ENCODE data around the gene CDK5RAP1. TPM values are rescaled to one million over a fixed set of nuclear protein-coding genes. Genes with fewer than 3 reads are reported as not detected.
"Not testable (repeated sequence)": the region's sequence is repeated elsewhere in the genome, so short reads cannot be mapped to it uniquely, and the experiment has no call there.

The CDK5RAP1 gene
- total and polyA plus RNA-seq, 8 donors: 12.0 to 38.7 (median 19.6) TPM

DNA sequence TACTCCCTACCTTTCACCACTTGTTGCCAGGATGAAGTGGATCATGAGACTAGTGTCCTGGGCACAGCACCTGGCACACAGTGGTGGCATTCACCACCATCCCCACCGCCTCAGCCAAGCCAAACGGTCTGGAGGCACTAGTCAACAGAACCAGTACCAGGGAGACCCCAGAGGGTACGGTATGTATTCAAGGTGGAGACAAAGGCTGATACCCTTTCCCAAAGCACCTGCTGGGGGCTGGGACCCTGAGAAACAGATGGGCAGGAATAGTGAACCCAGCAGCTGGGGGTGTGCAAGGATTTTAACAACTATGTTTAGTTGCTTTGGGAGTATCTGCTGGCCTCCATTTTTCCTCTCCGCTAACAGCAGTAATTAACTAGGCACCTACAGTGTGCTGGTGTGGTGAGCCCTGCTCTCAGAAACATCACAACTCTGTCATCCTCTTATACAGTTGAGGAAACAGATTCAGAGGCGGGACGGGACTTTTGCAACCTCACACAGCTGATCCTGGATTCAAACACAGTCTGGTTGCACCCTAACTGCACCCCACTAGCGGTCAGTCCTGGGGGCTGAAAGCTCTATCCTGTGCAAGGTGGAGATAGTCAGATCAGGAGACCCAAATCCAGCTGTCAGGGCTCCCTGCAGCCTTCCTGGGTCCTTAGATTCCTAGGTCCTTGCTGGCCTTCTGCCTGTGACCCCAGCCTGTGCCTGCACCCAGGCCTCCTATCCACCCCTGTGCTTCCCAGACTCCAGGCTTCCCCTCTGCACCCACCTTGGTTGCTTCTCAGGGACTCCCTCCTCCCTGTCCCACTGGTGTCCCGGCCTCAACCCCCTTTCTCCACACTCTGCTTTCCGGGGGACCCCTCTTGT, 41.1 kb upstream of the CDK5RAP1 start:
- no peaks in the 10 kb centered on the region for H3K9me3 ChIP-seq
- no peak for DNase-seq
- 68 to 74% (median 68%) methylated on average over 9 of the region's 9 CpGs for WGBS, 5 donors
- intact Hi-C loops (cut with DNase I; ENCODE audit: low total_unique reads): no loop called here
- peaks cover 0 to 8% (median 0%) of the 10 kb centered on the region in 4 donors for H3K36me3 ChIP-seq
- no peak for TF ChIP-seq POLR2AphosphoS5 (IDR thresholded peaks at IDR 0.05)
- TF ChIP-seq POLR2A (IDR thresholded peaks at IDR 0.05): no peak
- no peak for TF ChIP-seq CTCF (IDR thresholded peaks at IDR 0.05)
- peaks cover 10 to 48% (median 34%) of the 10 kb centered on the region in 4 donors for H3K4me1 ChIP-seq
- H3K27ac ChIP-seq: peak overlapping the region in 3 of 5 donors; percentile 79 to 91 (median 88)
- no peaks in the 10 kb centered on the region for H3K27me3 ChIP-seq
- peak overlapping the region; percentile 68 to 89 (median 74) for H3K4me3 ChIP-seq

DNA sequence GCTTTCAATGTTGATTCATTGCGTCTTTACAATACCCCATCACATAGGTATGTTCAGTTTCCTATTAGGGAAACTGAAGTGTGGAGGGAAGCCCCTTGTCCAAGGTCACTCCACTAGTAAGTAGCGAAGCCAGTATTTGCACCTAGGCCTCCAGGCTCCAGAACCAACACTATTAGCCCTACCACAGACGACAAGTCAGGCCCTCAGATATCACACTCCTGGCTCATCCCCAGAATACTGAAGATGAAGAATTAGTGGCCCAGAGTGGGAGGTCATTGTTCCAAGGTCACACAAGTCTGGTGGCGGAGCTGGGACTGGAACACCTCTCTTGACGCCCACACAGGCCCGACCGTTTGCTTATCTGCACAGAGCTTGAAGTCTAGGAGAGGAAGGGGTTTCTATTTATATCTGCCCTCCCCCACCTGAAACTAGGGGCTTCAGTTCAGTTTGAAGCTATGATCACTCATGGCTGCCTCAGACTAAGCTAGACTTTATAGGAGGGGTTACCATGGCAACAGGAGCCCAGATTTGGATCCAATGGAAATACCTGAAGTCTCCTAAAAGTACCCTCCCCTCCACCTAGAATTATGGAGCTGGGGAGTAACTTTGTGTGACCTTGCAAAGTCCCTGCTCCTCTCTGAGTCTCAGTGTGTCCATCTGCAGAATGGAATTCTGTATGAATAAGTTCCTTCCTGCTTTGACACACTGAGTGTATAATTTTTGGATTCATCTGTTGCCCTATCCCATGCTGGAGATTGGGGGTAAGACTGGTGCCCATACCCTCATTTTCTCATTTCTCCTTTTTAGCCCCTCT, 40.0 kb upstream of the CDK5RAP1 start:
- H3K9me3 ChIP-seq: no peaks in the 10 kb centered on the region
- intact Hi-C loops (cut with DNase I; ENCODE audit: low total_unique reads): no loop called here
- DNase-seq: no peak
- TF ChIP-seq POLR2AphosphoS5 (IDR thresholded peaks at IDR 0.05): no peak
- no peak for TF ChIP-seq CTCF (IDR thresholded peaks at IDR 0.05)
- no peak for TF ChIP-seq EP300 (IDR thresholded peaks at IDR 0.05)
- no peak for TF ChIP-seq POLR2A (IDR thresholded peaks at IDR 0.05)
- H3K4me3 ChIP-seq: no peak overlapping the region
- 68 to 82% (median 73%) methylated on average over 7 of the region's 7 CpGs for WGBS, 5 donors
- peaks cover 0 to 8% (median 0%) of the 10 kb centered on the region in 4 donors for H3K36me3 ChIP-seq
- no peaks in the 10 kb centered on the region for H3K27me3 ChIP-seq
- peak overlapping the region in 1 of 5 donors; percentile 91 for H3K27ac ChIP-seq
- H3K4me1 ChIP-seq: peaks cover 10 to 49% (median 34%) of the 10 kb centered on the region in 4 donors

DNA sequence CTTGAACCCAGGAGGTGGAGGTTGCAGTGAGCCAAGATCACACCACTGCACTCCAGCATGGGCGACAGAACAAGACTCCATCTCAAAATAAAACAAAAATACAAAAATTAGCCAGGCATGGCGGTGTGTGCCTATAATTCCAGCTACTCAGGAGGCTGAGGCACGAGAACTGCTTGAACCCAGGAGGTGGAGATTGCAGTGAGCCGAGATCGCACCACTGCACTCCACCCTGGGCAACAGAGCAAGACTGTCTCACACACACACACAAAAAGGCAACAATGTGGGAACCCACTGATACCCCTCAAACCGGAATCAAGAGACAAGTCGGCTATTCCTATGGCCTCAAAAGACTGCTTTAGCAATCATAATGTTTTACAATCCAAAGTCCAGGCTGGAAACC, 39.2 kb upstream of the CDK5RAP1 start:
- intact Hi-C loops (cut with DNase I; ENCODE audit: low total_unique reads); H3K4me3 ChIP-seq; H3K27me3 ChIP-seq; H3K36me3 ChIP-seq; H3K9me3 ChIP-seq; DNase-seq; H3K27ac ChIP-seq: not testable (repeated sequence)
- 84 to 89% (median 86%) methylated on average over 7 of the region's 7 CpGs for WGBS, 5 donors
- peaks cover 10 to 49% (median 34%) of the 10 kb centered on the region in 4 donors for H3K4me1 ChIP-seq

- peaks cover 10 to 49% (median 32%) of the 10 kb centered on the region in 4 donors for H3K4me1 ChIP-seq
- H3K27ac ChIP-seq: peak overlapping the region in 1 of 5 donors; percentile 43
- H3K27me3 ChIP-seq: no peaks in the 10 kb centered on the region
- WGBS, 5 donors: 71 to 93% (median 86%) methylated on average over 2 of the region's 2 CpGs
- H3K36me3 ChIP-seq: peaks cover 4 to 18% (median 12%) of the 10 kb centered on the region in 4 donors
- DNase-seq: no peak
- intact Hi-C loops (cut with DNase I; ENCODE audit: low total_unique reads): no loop called here
- TF ChIP-seq POLR2AphosphoS5 (IDR thresholded peaks at IDR 0.05): no peak
- no peak overlapping the region for H3K4me3 ChIP-seq
- H3K9me3 ChIP-seq: no peaks in the 10 kb centered on the region
These were observed 37.2 kb upstream of the CDK5RAP1 start for GRCh38 chr20:33438481-33438880.

DNA sequence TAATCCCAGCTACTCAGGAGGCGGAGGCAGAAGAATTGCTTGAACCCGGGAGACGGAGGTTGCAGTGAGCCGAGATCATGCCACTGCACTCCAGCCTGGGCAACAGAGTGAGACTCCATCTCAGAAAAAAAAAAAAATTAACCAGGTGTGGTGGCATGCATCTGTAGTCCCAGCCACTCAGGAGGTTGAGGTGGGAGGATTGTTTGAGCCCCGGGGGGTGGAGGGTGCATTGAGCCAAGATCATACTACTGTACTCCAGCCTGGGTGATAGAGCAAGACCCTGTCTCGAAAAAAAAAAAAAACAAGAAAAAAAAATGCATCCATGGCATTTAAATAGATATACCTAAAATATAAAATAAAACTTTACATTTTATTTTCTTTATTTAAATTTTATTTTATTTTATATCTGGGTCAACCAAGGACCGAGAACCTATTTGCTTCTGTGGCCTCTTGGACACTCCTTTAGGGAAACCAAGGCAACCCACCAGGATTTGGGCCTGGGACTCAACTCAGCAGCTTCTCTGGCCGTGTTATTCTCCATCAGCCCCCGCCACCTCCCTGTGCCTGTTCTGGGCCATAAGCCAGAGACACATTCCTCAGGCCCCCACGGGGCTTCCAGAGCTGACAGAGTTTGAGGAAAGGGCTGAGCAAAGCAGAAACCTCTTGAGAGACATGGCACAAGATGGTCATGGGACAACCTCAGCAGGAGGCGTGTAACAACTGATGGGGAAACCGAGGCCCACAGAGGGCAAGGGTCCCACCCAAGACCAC, 36.0 kb upstream of the CDK5RAP1 start:
- Histone ChIP-seq H3K4me1 (peaks cover 10 to 48% (median 25%) of the 10 kb centered on the region in 4 donors), H3K27me3 (no peaks in the 10 kb centered on the region), H3K27ac (peak overlapping the region in 1 of 5 donors; percentile 43), H3K9me3 (no peaks in the 10 kb centered on the region), H3K4me3 (no peak overlapping the region), H3K36me3 (peaks cover 4 to 18% (median 12%) of the 10 kb centered on the region in 4 donors)
- WGBS, 5 donors: 66 to 79% (median 76%) methylated on average over 12 of the region's 12 CpGs
- no peak for TF ChIP-seq CTCF (IDR thresholded peaks at IDR 0.05)
- no peak for TF ChIP-seq EP300 (IDR thresholded peaks at IDR 0.05)
- TF ChIP-seq POLR2A (IDR thresholded peaks at IDR 0.05): no peak
- no peak for TF ChIP-seq POLR2AphosphoS5 (IDR thresholded peaks at IDR 0.05)
- DNase-seq: peak in 1 of 2 donors; percentile 61
- intact Hi-C loops (cut with DNase I; ENCODE audit: low total_unique reads): no loop called here
